Measurements from ENCODE around the gene RBM26.

The RBM26 gene

DNA sequence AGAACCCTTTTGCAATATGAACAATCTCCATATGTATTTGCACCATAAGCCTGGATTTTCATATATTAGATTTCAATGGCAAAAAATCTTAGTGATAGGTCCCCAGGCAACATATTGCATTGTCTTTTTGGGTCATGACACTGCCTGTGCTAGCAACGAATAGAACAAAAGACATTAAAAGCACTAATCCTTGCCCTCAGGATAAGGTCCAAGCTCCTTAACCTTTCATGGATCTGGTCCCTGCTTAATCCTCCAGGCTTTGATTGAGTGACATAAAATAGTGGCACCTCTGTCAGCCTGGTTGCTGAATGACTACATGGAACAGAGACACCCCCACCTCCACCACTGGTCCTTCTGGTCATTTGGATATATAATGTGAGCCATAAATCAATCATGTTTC, 134.4 kb downstream of the RBM26 start:
- DNase-seq = no peak

DNA sequence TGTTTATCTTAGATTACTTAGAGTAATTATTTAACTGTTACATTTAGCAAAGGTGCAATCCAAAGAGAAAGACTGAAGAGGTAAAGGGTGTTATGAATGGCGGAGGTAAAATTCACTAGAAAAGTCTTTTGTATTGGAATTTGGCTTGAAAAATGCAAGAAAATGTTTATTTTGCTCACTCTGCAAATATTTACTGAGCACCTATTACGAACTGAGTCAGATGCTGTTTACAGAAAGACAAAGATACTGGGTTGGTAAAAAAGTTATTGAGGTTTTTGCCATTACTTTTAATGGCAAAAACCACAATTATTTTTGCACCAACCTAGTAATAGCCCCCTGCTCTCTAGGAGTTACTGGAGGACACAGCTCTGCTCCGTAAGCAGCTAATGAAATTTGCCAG, 135.2 kb downstream of the RBM26 start:
- DNase-seq = no peak
